NCI-H345 treated with DMSO at 0.1 percent for 48 hours (cell line): ENCODE results near the gene YWHAG.
"Not testable (repeated sequence)": the region's sequence is repeated elsewhere in the genome, so short reads cannot be mapped to it uniquely, and the experiment has no call there.

ENCODE experiments used
- DNase-seq: peaks from one replicate; lab custom pipeline; 2025; ENCODE audit not compliant: unreplicated experiment; lab: John Stamatoyannopoulos, UW

The YWHAG gene

GRCh38 chr7:76381814-76382213 is 23.0 kb upstream of the YWHAG start:
- DNase-seq = no peak

- no peak for DNase-seq
These were observed 21.8 kb upstream of the YWHAG start for GRCh38 chr7:76380623-76380966.

GRCh38 chr7:76377186-76377918 is 18.6 kb upstream of the YWHAG start:
- no peak for DNase-seq

GRCh38 chr7:76375251-76375650 is 16.5 kb upstream of the YWHAG start:
- DNase-seq = no peak

- DNase-seq = no peak
These were observed 14.4 kb upstream of the YWHAG start for GRCh38 chr7:76372984-76373833.

GRCh38 chr7:76371396-76371795 is 12.6 kb upstream of the YWHAG start:
- no peak for DNase-seq

DNA sequence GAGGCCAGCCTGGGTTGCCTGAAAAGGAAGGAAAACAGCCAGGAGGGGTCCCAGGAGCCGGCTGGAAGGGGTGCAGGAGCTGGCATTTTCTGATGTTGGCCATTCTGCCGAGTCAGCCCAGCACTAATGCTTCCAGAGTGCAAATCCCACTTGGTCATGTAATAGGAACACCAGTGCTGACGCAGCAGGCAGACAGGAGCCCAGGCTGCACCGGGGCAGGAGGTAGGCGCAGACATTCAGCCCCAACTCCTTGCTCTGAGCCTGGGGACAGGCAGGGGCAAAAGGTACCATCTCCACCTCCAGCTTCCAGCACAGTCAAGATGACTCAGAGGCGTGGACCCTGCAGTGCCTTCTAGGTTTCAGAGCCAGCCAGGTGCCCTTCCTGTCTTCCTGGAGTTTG is 10.2 kb upstream of the YWHAG start:
- no peak for DNase-seq

DNA sequence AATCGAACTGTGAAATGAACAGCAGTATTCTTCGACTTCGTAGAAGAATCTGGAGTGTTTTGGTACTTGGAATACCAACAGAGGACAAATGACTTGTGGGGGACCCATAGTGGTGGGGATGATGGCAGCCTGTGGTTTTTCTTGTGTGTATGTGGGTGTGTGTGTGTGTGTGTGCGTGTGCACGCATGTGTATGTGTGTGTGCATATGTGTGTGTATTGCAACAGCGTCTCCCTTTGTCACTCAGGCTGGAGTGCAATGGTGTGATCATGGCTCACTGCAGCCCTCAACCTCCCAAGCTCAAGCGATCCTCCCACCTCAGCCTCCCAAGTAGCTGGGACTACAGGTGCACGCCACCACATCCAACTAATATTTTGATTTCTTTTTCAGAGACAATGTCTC is 9.4 kb upstream of the YWHAG start:
- no peak for DNase-seq

- no peak for DNase-seq
These were observed 5.4 kb upstream of the YWHAG start for GRCh38 chr7:76364198-76364584.

- not testable (repeated sequence) for DNase-seq
These were observed 5.0 kb upstream of the YWHAG start for GRCh38 chr7:76363754-76364153.

- DNase-seq = no peak
These were observed 1.3 kb upstream of the YWHAG start for GRCh38 chr7:76359978-76360638.

GRCh38 chr7:76359111-76359977 is 553 bp upstream of the YWHAG start:
- peak; percentile 94 for DNase-seq

GRCh38 chr7:76358011-76358480 is 745 bp downstream of the YWHAG start:
- DNase-seq = peak; percentile 31

- DNase-seq = no peak
These were observed 1.2 kb downstream of the YWHAG start for GRCh38 chr7:76357475-76358010.

GRCh38 chr7:76356823-76357222 is 2.0 kb downstream of the YWHAG start:
- DNase-seq = no peak

- no peak for DNase-seq
These were observed 2.7 kb downstream of the YWHAG start for GRCh38 chr7:76356115-76356514.

- DNase-seq = no peak
These were observed 3.6 kb downstream of the YWHAG start for GRCh38 chr7:76354981-76355730.

GRCh38 chr7:76354516-76354915 is 4.3 kb downstream of the YWHAG start:
- DNase-seq = no peak

DNA sequence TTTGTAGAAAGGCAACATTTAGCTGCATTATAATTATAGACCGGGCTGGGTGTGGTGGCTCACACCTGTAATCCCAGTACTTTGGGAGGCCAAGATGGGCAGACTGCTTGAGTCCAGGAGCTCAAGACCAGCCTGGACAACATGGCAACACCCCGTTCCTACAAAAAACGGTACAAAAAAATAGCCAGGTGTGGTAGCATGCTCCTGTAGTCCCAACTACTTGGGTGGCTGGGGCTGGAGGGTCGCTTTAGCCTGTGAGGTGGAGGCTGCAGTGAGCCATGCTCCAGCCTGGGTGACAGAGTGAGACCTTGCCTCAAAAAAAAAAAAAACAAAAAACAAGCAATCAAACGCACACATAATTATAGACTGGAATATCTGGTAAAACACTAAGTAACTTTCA is 5.0 kb downstream of the YWHAG start:
- DNase-seq = no peak

DNA sequence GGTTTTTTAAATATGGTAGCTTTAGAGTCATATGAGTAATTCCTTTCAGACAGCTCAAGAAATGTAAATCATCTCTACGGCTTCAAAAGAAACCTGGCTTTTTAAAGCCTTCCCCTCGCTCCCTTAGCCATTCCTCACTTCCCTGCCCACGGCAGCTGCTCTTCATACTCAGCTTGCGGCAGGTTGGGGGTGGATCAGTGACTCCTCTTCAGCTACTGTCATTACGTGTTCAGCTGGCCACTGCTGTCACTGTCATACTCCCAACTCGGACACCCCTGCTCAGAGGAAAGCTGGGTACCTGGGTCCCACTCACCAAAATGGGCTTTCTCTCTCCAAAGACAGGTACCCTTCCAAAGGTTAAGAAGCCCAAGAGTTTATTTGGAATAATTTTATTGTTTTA is 6.6 kb downstream of the YWHAG start:
- DNase-seq = no peak
